ENCODE data around the gene JARID2.

JARID2 gene

GRCh38 chr6:15389084-15389764, 143.4 kb downstream of the JARID2 start:
- no peak for TF ChIP-seq CTCF (IDR thresholded peaks at IDR 0.05; ENCODE audit: low read depth, low read length)
- DNase-seq: no peak
- no peak overlapping the region for H3K4me3 ChIP-seq (ENCODE audit: low read depth, low read length)
- no peaks in the 10 kb centered on the region for H3K36me3 ChIP-seq
- no peaks in the 10 kb centered on the region for H3K27me3 ChIP-seq (ENCODE audit: insufficient read depth, low read depth, severe bottlenecking)
- no peak overlapping the region for H3K27ac ChIP-seq
- H3K9me3 ChIP-seq (ENCODE audit: severe bottlenecking): peaks cover under 1% of the 10 kb centered on the region

- DNase-seq: peak; percentile 88
- Histone ChIP-seq H3K4me3 (ENCODE audit: low read depth, low read length) (no peak overlapping the region), H3K27me3 (ENCODE audit: insufficient read depth, low read depth, severe bottlenecking) (no peaks in the 10 kb centered on the region), H3K36me3 (no peaks in the 10 kb centered on the region), H3K27ac (peak overlapping the region; percentile 64), H3K9me3 (ENCODE audit: severe bottlenecking) (peaks cover 2% of the 10 kb centered on the region)
- TF ChIP-seq CTCF (IDR thresholded peaks at IDR 0.05; ENCODE audit: low read depth, low read length): peak; percentile 93
Measured at GRCh38 chr6:15389765-15390723, 144.2 kb downstream of the JARID2 start.

- TF ChIP-seq CTCF (IDR thresholded peaks at IDR 0.05; ENCODE audit: low read depth, low read length): no peak
- no peak for DNase-seq
- Histone ChIP-seq H3K27ac (peak overlapping the region; percentile 64), H3K4me3 (ENCODE audit: low read depth, low read length) (no peak overlapping the region), H3K27me3 (ENCODE audit: insufficient read depth, low read depth, severe bottlenecking) (no peaks in the 10 kb centered on the region), H3K9me3 (ENCODE audit: severe bottlenecking) (peaks cover 2% of the 10 kb centered on the region), H3K36me3 (no peaks in the 10 kb centered on the region)
Measured at GRCh38 chr6:15391500-15391899, 145.6 kb downstream of the JARID2 start.

GRCh38 chr6:15392182-15392581, 146.3 kb downstream of the JARID2 start:
- no peaks in the 10 kb centered on the region for H3K27me3 ChIP-seq (ENCODE audit: insufficient read depth, low read depth, severe bottlenecking)
- peaks cover 2% of the 10 kb centered on the region for H3K9me3 ChIP-seq (ENCODE audit: severe bottlenecking)
- no peak for TF ChIP-seq CTCF (IDR thresholded peaks at IDR 0.05; ENCODE audit: low read depth, low read length)
- H3K27ac ChIP-seq: peak overlapping the region; percentile 64
- DNase-seq: peak; percentile 84
- H3K4me3 ChIP-seq (ENCODE audit: low read depth, low read length): no peak overlapping the region
- H3K36me3 ChIP-seq: no peaks in the 10 kb centered on the region

GRCh38 chr6:15393605-15394004, 147.7 kb downstream of the JARID2 start:
- Histone ChIP-seq H3K36me3 (no peaks in the 10 kb centered on the region), H3K27me3 (ENCODE audit: insufficient read depth, low read depth, severe bottlenecking) (no peaks in the 10 kb centered on the region), H3K27ac (peak overlapping the region; percentile 64; the same call in 1 of the 2 replicates), H3K9me3 (ENCODE audit: severe bottlenecking) (peaks cover 2% of the 10 kb centered on the region), H3K4me3 (ENCODE audit: low read depth, low read length) (no peak overlapping the region)
- DNase-seq: no peak
- TF ChIP-seq CTCF (IDR thresholded peaks at IDR 0.05; ENCODE audit: low read depth, low read length): no peak
